GM04504 (cell line): ENCODE data around the gene TCOF1.

Experiments
- DNase-seq: peaks from one replicate; pipeline ENCODE4 v3.0.0-alpha.2; 2012; ENCODE audit warnings: low read depth

Gene TCOF1

GRCh38 chr5:150357326-150358260 lies at the start of gene TCOF1:
Gene TCOF1 (plus strand): TSS chr5:150357697. CDS start chr5:150357747, 50 bp downstream.
- DNase-seq, result peak; percentile 89

- DNase-seq, result no peak
Measured at GRCh38 chr5:150309101-150309885, 48.2 kb upstream of the TCOF1 start.

GRCh38 chr5:150309886-150310239 lies 47.6 kb upstream of the TCOF1 start:
- no peak for DNase-seq

- DNase-seq, result no peak
Measured at GRCh38 chr5:150310246-150310645, 47.3 kb upstream of the TCOF1 start.

- no peak for DNase-seq
Measured at GRCh38 chr5:150311015-150311692, 46.3 kb upstream of the TCOF1 start.

- no peak for DNase-seq
Measured at GRCh38 chr5:150312518-150312917, 45.0 kb upstream of the TCOF1 start.

- DNase-seq, result no peak
Measured at GRCh38 chr5:150313501-150313900, 44.0 kb upstream of the TCOF1 start.

- no peak for DNase-seq
Measured at GRCh38 chr5:150313921-150314716, 43.4 kb upstream of the TCOF1 start.

GRCh38 chr5:150315245-150315644 lies 42.3 kb upstream of the TCOF1 start:
- no peak for DNase-seq

GRCh38 chr5:150316320-150316719 lies 41.2 kb upstream of the TCOF1 start:
- DNase-seq, result no peak

- peak; percentile 83 for DNase-seq
Measured at GRCh38 chr5:150317048-150318003, 40.2 kb upstream of the TCOF1 start.

GRCh38 chr5:150318613-150319483 lies 38.6 kb upstream of the TCOF1 start:
- DNase-seq, result no peak

GRCh38 chr5:150319484-150319790 lies 38.1 kb upstream of the TCOF1 start:
- no peak for DNase-seq

GRCh38 chr5:150320044-150320613 lies 37.4 kb upstream of the TCOF1 start:
- peak; percentile 97 for DNase-seq

GRCh38 chr5:150321211-150321610 lies 36.3 kb upstream of the TCOF1 start:
- no peak for DNase-seq

- no peak for DNase-seq
Measured at GRCh38 chr5:150321784-150322183, 35.7 kb upstream of the TCOF1 start.

GRCh38 chr5:150322202-150322601 lies 35.3 kb upstream of the TCOF1 start:
- DNase-seq, result no peak

- no peak for DNase-seq
Measured at GRCh38 chr5:150323092-150323491, 34.4 kb upstream of the TCOF1 start.

- DNase-seq, result no peak
Measured at GRCh38 chr5:150323819-150324218, 33.7 kb upstream of the TCOF1 start.
